Suppressor macrophage (primary cell): ENCODE data around the gene SCYGR6.
A peak's percentile ranks its signal among the peaks of the same experiment; 100 is the strongest.

Experiments
- DNase-seq, 4 experiments: peaks; one replicate each; pipeline ENCODE4 v3.0.0-alpha.2; 2020 to 2022

SCYGR6 gene

DNA sequence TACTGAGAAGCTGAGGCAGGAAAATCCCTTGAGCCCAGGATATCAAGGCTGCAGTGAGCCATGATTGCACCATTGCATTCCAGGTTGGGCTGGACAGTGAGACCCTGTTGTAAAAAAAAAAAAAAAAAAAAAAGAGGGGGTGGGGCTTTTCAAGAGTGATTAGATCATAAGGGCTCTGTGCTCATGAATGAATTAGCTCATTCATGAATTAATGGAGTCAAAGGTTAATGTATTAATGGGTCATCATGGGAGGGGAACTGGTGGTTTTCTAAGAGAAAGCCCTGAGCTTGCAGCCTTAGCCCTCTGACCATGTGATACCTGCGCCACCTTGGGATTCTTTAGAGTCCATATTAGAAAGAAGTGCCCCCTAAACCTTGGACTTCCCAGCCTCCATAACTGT lies 11.3 kb downstream of the SCYGR6 start:
- no peak for DNase-seq

GRCh38 chr2:227710986-227711385 lies 13.6 kb downstream of the SCYGR6 start:
- no peak for DNase-seq

DNA sequence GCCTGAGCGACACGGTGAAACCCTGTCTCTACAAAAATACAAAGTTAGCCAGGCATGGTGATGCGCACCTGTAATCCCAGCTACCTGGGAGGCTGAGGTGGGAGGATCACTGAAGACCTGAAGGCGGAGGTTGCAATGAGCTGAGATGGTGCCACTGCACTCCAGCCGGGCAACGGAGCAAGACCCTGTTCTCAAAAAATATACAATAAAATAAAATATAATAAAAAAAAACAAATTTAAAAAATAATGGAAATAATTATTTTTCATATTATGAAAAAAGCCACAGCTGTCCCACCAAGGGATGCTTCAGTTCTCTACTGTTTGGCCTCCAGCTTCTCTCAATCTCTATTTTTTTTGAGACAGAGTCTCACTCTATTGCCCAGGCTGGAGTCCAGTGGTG lies 17.2 kb downstream of the SCYGR6 start:
- DNase-seq, result no peak

GRCh38 chr2:227706859-227707258 lies 17.7 kb downstream of the SCYGR6 start:
- DNase-seq, result no peak

GRCh38 chr2:227703961-227704360 lies 20.6 kb downstream of the SCYGR6 start:
- no peak for DNase-seq

- DNase-seq, result no peak
Measured at GRCh38 chr2:227703280-227703732, 21.3 kb downstream of the SCYGR6 start.

- DNase-seq, result no peak
Measured at GRCh38 chr2:227701556-227701955, 23.0 kb downstream of the SCYGR6 start.

GRCh38 chr2:227696990-227697679 lies 27.4 kb downstream of the SCYGR6 start:
- peak in 1 of 4 experiments; percentile 7 for DNase-seq

- DNase-seq, result no peak
Measured at GRCh38 chr2:227687189-227687588, 37.4 kb downstream of the SCYGR6 start.

GRCh38 chr2:227684258-227684657 lies 40.3 kb downstream of the SCYGR6 start:
- no peak for DNase-seq

DNA sequence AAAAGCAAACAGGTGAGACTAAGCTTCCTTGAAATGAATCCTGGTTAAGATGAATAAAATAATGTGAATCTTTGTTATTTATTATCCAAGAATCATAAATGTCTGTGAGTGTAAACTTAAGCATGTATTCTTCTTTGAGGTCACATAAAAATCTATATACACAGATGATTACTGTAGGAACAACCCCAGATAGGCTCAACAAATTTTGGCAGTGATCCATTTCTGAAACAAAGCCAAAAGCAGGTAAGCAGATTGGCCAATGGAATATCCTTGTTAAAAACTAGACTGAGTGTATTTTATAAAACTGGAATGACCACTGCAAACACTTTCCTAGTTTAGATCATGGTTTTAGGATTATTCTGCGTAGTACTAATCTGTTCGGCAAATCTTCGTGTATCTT lies 46.6 kb downstream of the SCYGR6 start:
- DNase-seq, result no peak

DNA sequence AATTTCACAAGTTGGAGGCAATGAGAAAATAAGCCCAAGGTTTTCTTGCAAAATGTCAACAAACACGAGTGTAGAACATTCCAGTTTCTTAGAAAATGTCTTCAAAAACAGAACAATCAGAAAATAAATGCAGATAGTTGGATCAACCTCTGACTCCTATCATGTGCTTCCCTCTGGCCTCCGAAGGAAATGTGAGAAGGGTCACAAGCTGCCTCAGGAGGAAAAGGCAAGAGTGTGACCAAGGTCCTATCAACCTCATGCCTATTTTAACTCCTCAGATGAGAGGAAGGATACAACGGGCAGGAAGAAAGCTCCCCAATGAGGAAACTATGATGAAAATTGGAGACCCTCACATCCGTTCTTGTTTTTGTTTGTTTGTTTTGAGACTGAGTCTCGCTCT lies 50.1 kb downstream of the SCYGR6 start:
- no peak for DNase-seq
